ENCODE measurements around the gene HEYL.

Gene HEYL

DNA sequence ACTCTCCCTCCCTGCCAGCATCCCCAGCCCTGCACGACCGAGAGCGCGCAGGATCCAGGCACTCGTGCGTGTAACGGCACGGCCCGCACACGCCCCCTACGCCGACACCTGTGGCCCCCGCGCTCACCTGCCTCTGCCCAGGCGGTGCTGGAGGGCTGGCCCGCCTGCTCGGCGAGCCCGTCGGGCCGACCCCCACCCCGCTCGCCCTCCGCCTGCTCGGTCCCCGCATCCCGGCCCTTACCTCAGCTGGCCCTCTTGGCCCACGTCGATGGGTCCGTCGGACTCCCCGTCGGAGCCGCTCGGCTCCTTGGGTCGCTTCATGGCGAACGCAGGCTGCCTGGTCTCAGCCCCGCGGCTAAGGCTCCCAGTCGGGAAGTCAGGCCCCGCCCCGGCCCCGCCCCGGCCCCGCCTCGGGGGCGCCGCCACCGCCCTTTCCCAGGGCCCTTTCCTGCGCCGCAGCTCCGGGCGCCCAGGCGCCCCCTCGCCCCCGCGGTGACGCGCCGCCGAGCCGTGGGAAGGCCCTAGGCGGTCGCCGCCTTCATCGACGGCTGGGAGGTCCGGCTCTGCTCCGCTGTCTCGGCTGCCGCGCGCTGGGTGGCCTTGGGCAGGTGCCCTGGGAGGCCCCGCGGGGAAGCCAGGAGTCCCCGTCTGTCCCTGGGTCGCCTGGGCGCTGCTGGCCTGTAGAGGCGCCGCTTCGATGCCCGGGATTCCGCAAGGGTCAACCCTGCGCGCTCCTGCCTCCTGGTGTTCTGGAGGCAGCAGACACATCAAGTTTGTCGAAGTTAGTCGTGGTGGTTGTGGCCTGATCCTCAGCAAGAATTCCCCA is at the start of gene HEYL:
Gene HEYL (minus strand): TSS at position 339 of the 826 bp plus-strand sequence. CDS start 18 bp downstream, at position 321.
- DNase-seq, result peak in 15 of 56 donors; percentile 3 to 63 (median 26)

DNA sequence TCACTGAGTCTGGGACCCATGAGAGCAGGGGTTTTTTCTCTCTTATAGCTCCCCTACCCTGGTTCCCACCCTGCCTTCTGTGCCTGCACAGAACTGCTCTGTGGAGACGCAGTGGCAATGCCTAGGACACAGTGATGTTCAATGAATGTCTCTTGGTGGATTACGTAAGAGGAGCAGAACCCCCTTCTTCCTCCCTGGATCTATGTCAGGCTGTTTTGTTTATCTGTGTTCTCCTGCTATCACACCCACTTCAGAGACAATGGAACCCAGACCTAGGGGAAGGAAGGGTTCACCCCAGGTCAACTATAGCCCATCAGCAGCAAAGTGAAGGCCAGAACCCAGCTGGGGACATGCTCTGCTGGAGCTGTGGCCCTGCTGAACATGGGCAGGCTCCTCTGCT is 49.8 kb upstream of the HEYL start:
- no peak for DNase-seq

DNA sequence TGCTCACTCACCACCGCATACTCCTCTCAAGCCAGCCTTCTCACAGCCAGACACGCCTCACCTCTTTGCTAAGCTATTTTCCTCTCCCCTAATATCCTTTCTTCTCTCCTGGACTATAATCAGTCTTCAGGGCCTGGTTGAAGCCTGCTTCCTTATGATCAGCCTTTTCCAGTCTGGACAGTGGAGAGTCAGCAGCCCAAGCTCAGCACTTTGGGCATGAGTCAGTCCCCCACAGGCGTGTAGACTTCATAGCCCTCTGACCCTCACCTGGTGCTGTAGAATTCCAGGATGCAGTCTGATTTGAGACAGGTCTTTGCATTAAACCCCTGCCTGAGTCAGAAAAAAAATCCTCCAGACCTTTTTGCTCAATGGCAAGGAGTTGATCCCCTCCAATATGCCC is 49.3 kb upstream of the HEYL start:
- no peak for DNase-seq

DNA sequence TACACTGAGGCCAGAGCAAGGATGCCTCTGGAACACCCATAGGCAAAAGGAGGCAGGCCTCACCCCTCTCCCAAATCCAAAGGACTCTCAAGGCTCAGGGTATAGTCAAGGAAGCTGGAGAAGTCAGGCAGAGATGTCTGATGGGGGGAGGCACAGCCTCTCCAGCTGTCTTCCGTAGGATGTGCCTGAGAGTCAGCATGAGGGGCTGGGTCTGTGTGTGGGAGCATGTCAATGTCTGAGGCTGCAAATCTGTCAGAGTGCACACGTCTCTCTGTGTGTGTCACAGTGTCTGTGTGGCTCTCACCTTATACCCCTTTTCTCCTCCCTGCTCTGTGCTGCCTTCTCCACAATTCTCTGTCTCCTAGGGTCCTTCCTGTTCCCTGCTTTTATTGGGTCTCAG is 47.8 kb upstream of the HEYL start:
- peak in 26 of 56 donors; percentile 11 to 83 (median 46) for DNase-seq

DNA sequence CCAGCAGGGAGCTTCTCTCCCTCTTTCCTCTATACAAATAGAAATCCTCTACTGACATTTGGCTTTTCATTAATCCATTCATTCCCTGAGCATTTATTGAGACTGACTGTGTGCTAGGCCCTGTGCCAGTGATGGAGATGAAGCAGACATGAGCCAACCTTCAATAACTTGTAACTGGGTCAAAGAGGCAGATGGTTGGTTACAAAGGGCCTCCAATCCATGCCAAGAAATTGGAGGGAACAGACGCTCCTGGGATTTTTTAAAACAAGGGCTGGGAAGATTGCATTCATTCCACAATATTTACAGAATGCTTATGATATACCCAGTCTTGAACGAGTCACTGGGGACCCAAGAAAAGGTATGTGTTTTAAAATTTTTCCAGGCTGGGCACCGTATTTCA is 45.6 kb upstream of the HEYL start:
- DNase-seq, result no peak

DNA sequence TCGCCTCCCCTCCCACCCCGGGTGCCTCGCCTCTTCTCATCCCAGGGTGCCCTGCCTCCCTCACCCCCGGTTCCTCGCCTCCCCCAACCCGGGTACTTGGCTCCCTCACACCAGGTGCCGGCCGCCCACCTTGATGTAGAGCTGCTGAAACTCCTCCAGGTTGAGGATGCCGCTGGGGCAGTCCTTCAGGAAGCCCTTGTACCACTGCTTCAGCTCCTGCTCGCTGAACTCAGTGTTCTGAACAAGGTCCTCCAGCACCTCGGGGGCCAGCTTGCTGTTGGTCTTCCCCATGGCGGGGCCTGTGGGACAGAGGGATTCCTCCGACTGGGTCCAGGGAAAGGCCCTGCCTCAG is 44.8 kb upstream of the HEYL start:
- DNase-seq, result peak in 1 of 56 donors; percentile 21

DNA sequence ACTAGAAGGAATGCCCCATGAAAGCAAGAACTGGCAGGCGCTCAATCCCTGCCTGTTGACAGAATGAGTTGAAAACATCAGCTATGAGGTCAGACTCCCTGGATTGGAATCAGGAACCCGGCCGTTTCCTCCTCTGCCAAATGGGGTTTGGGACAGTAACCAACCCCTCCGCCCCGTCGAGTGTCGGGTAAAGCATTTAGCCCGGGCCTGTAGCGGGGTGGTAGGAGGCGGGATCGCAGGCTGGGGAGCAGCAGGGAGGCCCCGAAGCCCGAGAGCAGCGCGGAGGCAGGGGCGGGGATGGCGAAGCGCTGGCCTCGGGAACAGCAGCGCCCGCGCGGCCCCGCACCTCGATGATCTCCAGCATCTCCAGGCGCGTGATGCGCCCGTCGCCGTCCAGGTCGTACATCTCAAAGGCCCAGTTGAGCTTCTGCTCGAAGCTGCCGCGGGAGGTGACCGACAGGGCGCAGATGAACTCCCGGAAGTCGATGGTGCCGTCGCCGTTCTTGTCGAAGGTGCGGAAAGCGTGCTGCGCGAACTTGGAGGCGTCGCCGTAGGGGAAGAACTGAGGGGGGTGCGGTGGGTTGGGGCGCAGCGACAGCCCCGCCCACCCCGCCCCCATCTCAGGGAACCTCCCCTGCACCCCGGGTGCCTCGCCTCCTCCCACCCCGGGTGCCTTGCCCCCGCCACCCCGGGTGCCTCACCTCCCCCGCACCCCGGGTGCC is 44.3 kb upstream of the HEYL start:
- DNase-seq, result no peak

DNA sequence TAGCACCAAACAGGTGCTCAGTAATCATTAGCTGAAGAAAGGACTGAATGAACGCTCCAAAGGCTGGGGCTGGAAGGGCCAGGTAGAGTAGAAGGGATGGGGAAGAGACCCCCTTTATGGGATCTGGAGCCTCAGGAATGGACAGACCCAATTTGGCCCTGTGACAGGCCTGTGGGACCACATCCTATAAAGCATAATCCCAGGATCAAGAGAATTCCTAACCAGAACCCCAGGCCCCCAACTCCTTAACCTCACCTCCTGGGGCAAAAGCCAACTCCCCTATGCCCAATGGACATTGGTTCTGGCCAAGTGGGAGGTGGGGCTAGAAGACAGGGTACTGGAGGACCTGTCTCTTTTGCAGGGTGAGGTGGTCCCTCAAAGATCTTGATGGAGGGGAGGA is 42.6 kb upstream of the HEYL start:
- DNase-seq, result no peak

DNA sequence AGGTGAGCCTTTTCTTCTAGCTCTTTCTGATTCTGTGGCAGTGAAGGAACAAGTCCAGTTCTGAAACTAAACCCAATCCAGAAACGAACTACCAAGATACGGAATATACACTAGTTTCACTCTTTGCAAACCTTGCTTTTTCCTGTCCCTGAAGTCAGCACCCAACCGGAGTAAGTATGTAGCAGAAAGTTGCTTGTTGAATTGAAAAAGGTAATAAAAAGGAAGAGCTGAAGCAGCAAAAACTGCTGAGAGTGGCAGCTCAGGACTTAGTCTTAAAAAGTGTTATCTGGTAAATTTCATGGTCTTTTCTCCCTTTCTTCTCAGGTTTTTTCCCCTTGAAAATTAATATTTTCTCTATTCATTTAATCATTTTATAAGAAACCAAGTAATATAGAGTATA is 41.9 kb upstream of the HEYL start:
- DNase-seq, result no peak

DNA sequence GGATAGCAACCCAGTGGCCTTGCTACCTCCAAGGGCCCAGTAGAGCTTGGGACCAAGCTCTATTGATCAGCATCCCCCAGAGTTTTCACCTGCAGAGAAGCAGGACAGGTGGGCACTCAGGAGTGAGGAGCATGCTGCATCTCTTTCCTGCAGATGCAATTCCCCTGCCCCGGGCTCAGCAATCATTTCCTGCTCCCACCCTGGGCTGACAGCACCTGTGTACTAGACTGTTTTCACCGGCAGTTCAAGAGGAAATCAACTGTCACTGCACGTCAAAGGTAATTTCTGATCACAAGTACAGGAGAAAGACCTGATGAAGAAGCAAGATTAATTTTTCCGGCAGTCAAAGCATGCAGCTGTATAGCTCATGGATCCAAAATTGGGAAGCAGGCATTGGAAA is 41.3 kb upstream of the HEYL start:
- DNase-seq, result no peak

DNA sequence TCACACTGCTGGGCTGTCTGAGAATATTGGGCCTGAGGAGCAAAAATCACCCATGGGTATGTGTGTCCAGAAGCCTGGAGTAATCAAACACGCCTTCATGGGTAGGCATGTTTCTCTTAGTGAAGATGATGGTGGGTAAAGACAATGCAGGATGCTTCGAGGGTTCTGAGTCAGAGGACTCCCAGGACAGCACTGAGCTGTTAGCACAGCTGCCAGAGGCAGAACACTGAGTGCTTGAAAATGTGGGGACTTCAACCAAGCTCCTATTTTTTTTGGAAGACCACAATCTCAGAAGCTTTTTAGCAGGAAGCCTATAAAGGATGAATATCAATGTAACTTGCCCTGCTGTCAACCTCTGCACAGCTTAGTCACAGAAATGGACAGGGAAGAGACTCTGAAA is 40.4 kb upstream of the HEYL start:
- no peak for DNase-seq

DNA sequence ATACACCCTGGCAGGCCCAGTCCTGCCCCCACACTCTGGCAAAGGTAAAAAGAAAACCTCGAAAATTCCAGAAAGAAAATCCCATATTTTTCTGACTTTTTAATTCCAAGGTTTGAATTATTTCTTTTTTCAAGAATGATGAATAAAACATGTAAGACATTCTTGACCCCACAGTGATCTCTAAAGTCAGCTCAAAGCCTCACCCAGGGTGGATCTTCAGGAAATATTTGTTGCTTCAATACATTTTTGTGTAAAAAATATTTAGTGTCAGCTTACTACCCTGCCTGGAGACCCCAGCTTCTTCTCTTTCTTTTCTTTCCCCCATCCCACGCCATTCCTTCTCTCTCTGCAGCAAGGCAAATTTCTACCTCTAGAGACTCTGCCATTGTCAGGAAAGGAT is 39.4 kb upstream of the HEYL start:
- DNase-seq, result no peak

DNA sequence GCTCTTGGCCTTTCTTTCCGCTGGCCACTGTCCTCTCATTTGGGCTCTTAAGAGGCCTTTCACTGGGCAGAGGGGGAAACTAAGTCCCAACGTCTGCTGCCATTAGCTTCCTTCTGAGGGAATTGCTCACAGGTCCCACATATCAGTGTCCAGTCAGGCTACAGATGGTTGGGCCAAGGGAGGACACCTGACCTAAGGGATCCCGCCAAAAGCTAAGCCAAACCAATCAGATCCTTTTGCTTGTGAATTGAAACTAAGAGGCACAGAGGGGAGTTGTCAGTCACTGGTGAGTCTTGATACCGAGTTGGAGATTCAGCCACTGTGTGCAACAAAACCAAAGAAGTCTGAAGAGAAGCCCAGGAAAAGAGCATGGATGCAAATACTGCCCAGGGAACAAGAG is 38.2 kb upstream of the HEYL start:
- DNase-seq, result no peak

DNA sequence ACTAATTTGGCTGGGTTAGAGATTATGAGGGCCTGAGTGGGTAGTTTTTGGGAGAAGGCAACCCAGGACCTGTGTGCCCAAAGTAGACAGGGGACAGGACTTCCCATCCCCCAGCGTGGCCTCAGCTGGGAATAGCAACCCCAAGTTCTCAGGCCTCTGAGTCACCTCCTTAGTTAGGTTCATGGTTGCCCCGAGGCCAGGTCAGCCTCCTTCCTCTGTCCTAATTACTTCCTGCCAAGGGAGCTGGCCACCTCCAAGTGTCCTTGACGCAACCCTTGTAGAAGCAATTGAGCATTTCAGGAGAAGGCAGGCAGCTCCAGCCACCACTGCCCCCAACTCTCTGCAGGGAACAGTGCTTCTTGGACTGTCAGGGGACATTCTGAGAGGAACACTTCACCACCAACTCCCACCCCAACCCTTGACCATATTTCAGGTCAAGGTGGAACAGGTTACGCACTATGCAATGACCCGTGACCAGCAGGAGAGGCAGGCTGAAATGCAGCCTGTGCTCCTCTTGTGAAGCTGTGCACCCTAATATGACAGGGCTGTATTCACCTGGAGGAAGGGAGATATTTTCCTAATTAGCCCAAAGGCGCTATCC is 37.6 kb upstream of the HEYL start:
- no peak for DNase-seq

DNA sequence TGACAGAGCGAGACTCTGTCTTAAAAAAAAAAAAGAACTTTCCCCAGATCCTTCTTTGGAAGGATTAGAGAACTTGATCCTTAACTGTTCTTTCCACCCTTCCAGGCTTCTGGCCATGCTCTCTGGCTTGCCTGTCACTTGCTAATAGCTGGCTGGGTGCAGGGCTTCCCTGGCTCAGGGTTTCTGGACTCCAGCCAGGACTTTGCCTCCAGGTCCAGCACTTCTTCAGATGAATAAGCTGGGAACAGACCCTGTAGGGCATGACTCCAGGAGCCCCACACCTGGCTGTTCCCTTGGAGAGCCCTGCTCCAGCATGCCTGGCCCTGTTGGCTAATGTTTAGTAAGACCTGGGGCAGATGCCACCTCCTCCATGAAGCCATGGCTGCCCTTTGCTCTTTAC is 35.8 kb upstream of the HEYL start:
- DNase-seq, result peak in 7 of 56 donors; percentile 6 to 28 (median 14)

DNA sequence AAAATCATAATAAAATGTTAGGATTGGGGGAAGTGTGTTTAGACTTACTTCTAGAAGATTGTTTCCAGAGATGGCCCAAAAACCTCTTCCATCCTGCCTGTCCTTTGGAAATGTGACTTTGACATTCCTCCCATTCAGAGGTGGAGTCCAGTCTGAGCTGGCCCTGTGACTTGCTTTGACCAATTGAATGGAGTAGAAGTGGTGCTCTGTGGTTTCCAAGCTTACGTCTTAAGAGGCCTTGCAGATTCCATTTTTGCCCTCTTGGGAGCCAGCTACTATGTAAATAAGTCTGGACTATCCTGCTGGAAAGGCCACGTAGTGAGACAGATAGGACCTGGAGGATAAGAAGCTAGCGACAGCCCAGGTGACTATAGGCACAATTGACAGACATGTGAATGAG is 33.8 kb upstream of the HEYL start:
- DNase-seq, result no peak

DNA sequence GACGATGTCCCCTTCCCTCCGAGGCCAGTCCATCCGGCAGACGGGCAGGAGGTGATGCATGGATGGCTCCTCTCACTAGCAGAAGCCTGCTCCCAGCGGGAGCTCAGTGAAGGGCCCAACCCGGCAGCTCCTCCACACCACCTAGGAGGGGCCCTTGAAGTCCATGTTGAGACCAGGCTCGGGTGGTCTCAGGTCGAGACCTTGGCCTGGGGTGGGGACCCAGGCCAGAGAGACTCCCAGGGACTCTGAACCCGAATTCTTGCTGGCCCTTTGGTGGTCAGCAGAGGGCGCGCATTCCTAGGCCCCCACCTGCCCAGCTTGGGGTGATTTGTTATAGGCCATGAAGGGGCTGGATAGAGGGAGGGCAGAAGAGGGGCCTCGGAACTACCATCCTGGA is 33.1 kb upstream of the HEYL start:
- peak in 3 of 56 donors; percentile 9 to 35 (median 13) for DNase-seq

DNA sequence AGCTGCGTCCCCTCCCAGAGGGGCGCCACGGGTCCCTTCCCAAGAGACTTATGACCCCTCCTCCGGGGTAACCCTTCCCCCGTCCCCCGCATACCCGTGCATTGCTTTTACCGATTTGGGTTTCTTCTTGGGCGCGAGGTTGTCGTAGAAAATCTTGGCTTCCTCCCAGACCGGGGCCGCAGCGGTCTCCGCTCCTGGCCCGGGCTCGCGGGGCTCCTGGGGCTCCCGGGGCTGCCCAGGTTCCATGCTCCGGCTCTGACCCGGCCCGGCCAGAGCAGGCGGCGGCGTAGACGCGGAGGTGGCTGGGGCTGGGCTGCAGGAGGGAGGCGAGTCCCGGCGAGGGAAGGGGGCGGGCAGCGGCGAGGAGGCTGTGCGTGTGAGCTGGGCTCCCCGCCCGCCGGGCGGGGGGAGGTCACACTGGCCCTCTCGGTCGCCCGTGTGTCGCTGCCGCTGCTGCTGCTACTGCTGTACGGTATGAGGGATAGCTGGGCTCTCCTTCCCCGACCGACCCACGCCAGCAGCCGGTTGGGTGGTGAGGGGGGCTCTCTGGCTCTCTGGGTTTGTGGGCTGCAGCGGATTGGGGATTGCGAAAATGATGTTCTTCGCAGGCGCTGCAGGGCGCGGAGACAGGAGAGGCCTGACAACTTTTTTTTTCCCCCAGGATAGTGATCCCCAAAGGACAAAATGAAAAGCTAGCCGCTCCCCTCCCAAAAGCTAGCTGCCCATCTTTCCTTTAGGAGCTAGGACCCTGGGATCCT is 32.5 kb upstream of the HEYL start, which contains the start of gene NT5C1A:
Gene NT5C1A (minus strand): TSS at position 315 of the 758 bp plus-strand sequence. CDS start 69 bp downstream, at position 246.
- peak in 29 of 56 donors; percentile 7 to 61 (median 34) for DNase-seq

DNA sequence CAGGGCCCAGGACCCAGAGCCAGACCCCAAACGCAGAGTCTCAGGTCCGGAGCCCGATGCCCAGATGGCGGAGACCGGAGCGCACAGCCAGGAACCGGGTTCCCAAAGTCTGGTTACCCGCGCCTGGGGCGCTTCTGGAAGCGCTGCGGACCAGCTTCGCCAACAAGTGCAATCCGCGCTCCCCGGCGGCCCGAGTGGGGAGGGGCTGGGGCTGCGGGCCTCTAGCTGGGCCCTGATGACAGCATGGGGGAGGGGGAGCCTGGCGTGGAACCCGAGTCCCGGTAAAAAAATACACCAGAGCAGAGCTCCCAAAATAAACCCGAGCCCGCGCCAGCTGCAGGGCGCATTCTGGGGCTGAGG is 32.0 kb upstream of the HEYL start:
- DNase-seq, result peak in 33 of 56 donors; percentile 7 to 68 (median 28)

DNA sequence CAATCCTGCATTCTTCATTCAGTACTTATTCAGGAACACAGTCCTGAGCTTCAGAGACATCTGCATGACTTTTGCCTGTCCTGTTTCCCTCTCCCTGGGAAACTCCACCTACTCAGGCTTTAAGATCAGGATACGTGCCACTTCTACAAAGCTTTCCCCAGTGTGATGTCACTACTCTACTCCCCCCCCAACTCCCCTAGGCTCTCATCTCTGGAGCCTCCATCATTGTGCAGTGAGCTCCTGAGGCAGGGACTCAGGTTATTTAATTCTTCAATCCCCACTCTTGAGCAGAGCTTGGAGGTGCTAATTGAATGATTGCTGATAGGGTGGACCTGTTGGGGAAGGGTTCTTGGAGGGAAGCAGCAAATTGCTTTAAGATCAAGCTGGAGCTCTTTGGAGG is 31.2 kb upstream of the HEYL start:
- no peak for DNase-seq

DNA sequence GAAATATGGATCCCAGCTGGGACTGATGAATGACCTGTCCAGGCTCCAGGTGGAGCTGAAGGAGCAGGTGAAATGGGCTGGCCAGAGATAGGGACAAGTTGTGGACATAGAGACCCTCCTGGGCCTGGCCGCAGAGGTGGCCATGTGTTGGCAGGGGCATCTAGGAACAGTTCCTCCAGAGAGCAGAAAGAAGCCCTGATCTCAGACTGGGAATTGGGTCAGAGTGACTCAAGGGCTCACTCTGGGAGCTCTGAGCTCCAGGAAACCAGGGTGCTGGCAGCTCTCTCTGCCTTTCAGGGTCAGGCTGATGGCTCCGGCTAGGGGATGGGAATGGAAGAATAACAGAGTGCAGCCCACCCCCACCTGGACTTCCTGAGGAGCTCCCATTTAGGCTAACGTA is 29.5 kb upstream of the HEYL start:
- DNase-seq, result no peak

DNA sequence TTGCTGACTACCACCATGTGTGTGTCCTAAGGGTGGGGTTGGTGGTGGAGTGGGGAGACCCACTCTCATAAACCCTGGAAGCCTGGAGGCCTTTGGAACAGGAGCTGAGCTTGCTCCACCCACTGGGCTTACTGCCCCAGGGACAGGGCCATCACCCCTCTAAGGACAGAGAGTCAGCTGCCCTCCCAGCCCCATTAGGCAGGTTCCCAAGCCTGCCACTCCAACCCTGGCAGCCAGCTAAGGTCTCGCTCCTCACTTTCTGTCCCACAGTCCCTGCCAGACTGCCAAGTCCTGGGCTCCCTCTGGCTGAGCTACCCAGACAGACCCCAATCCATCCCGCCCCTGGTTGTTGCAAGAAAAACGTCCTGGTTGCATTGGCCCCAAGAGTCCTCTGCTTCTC is 28.7 kb upstream of the HEYL start:
- DNase-seq, result peak in 16 of 56 donors; percentile 4 to 50 (median 30)

Measured in nucleus accumbens (tissue), 56 donors.